GM13976 (cell line): ENCODE results near the gene PEX19.

Experiments
- DNase-seq: peaks from one replicate; pipeline ENCODE4 v3.0.0; 2012; ENCODE audit warnings: low spot score
- in situ Hi-C: fragments of 300-500 bp; cut with MboI; formaldehyde crosslinking; loops from one replicate; pipeline ENCODE4 v1.12.0; 2022; ENCODE audit warnings: low sequenced_read_pairs, mixed read lengths, inconsistent platforms; ENCODE audit not compliant: unreplicated experiment
- TF ChIP-seq, protein P1 (sequence below): IDR thresholded peaks from 2 replicates; pipeline ENCODE4 v1.5.1; 2012; ENCODE audit warnings: borderline replicate concordance, mild to moderate bottlenecking; ENCODE audit not compliant: insufficient read depth; ENCODE audit errors: extremely low read depth, missing control alignments, control extremely low read depth

PEX19 gene, protein sequence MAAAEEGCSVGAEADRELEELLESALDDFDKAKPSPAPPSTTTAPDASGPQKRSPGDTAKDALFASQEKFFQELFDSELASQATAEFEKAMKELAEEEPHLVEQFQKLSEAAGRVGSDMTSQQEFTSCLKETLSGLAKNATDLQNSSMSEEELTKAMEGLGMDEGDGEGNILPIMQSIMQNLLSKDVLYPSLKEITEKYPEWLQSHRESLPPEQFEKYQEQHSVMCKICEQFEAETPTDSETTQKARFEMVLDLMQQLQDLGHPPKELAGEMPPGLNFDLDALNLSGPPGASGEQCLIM

DNA sequence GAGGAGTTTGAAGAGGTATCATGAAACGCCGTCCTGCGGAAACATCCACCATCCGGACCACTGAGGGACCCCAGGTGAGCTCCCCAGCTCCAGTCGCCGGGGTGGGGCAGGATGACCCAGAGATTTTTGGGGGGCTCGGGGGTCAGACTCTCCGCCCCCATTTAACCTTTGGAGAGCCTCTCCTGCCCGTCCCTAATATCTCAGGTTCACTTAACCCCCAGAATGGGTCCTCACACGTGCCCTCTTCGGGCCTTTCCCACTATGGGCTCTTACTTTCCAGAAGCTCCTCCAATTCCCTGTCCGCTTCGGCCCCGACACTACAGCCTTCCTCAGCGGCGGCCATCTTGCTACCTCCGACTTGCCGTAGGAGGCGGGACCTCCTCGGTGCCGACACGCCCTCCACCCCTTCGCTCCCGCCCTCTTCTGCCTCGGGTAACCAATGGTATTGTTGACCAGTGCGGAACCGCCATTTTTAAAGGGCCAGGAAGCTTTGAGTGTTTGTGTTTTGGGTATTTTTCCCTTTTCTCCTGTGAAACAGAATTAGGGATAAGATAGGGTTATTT, at the start of gene PEX19:
TSS of gene PEX19 (minus strand) at position 352 of the 563 bp plus-strand sequence. CDS start at position 343, 9 bp downstream.
- in situ Hi-C loops, result no loop called here

DNA sequence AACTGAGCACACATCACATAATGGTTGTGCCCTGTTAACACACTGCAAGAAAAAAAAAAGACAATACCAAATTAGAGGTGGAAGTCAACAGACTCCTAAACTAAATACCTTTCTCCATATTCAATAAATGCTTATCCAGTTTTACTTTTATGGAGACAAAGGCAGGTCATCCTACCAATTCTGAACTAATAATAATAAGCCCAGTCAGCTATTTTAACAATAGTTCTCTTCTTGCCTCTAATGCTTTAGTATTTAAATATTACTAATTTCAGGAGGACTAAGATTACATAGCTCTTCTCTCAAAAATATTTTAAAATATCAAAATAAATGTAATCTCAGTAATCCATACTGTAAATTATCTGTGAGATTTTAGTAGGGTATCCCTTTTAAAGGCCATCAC, 47.6 kb upstream of the PEX19 start:
- TF ChIP-seq, protein P1, sequence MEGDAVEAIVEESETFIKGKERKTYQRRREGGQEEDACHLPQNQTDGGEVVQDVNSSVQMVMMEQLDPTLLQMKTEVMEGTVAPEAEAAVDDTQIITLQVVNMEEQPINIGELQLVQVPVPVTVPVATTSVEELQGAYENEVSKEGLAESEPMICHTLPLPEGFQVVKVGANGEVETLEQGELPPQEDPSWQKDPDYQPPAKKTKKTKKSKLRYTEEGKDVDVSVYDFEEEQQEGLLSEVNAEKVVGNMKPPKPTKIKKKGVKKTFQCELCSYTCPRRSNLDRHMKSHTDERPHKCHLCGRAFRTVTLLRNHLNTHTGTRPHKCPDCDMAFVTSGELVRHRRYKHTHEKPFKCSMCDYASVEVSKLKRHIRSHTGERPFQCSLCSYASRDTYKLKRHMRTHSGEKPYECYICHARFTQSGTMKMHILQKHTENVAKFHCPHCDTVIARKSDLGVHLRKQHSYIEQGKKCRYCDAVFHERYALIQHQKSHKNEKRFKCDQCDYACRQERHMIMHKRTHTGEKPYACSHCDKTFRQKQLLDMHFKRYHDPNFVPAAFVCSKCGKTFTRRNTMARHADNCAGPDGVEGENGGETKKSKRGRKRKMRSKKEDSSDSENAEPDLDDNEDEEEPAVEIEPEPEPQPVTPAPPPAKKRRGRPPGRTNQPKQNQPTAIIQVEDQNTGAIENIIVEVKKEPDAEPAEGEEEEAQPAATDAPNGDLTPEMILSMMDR, result no peak
- DNase-seq, result no peak
- in situ Hi-C loops, result no loop called here

More for the DNA sequence above, at the start of gene PEX19:
- TF ChIP-seq, protein P1, result no peak
- DNase-seq, result peak; percentile 97

DNA sequence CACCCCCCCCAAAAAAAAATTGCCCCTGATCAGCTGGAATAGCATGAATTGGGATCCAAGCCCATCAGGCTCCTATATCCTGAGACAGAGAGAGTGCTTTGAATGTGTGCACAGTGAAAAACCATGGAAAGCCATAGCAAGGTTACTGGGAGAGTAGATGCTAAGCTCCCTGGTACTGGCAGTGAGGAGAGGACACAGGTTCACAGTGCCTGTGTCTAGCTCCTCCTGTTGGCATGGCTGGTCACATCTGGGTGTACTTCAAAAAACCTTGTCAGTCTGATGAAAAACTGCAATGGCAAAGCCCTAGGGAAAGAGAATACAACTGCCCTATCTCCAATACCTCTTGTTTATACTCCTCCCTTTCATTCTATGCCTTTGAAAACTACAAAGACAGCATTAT, 45.2 kb upstream of the PEX19 start:
- DNase-seq, result no peak
- in situ Hi-C loops, result no loop called here
- TF ChIP-seq, protein P1, result no peak

DNA sequence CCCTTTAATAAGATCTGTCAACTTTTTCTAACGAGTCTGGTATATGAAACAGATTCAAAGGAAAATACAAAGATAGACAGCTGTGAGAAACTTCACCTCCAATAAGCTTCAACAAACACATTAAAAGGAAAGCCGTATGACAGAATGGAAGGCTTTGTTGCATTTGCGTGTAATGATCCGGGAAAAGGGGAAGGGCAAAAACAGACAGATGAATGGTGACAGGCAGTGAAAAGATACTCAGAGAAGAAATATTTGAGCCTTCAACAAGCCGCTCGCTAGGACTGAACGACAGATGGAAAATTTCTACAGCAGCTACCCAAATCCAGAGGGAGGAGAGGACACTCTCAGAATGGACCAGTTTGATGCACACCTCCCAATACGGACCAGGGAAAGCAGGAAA, 43.3 kb upstream of the PEX19 start:
- no peak for DNase-seq
- TF ChIP-seq, protein P1, result no peak
- in situ Hi-C loops, result no loop called here

DNA sequence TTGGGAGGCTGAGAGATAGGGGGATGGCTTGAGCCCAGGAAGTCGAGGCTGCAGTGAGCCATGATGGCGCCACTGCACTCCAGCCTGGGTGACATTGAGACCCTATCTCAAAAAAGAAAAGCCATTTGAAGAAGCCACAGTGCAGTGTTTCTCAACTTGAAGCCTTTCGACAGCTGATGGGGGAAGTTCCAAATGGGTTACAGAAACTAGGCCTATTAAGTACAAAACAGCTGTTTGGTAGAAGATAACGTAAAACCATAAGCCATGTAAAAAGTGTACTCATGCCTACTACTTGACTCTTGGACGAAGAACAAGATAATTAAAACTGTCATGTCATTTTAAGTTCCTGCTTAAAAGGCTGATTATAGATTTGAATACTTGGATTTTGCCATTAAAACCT, 41.5 kb upstream of the PEX19 start:
- DNase-seq, result no peak
- TF ChIP-seq, protein P1, result no peak
- in situ Hi-C loops, result no loop called here

DNA sequence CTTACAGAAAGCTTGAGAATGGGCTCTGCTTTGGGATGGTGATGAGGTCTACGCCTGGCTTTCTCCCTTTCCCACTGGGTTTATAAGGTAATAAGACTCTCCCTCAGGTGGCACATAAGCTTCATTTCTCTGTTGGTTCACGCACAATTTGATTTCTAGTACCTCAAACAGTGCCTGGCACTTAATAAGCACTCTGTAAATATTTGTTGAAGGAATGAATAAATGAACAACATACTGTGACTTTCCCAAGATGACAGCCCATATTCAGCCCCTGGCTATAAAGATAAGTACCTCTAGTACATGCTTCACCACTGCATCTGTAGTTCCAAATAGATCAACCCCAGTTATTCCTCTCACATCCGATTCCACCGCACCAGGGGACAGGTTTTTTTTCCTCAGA, 40.3 kb upstream of the PEX19 start:
- TF ChIP-seq, protein P1, result no peak
- DNase-seq, result no peak
- in situ Hi-C loops, result no loop called here
